Activated CD8-positive, alpha-beta memory T cell treated with anti-CD3 and anti-CD28 coated beads, Interleukin-2, amount 10 ng/mL, durations not matched to agents 7 days and 5 days (primary cell): ENCODE measurements around the gene CLCNKA. TPM values are rescaled to one million over a fixed set of nuclear protein-coding genes. Genes with fewer than 3 reads are reported as not detected.

ENCODE experiments used
- ATAC-seq: fragments of 150-1000 bp; cut with Tn5 transposase; one replicate; pipeline ENCODE4 v1.10.0; 2021; ENCODE audit warnings: moderate library complexity
- CTCF ChIA-PET: fragments of 350-600 bp; sonication (Branson Sonifier 250); formaldehyde crosslinking; loops from one replicate; lab custom pipeline; 2021; ENCODE audit warnings: antibody characterized with exemption; lab: Charles Lee
- DNase-seq: peaks from one replicate; pipeline ENCODE4 v3.0.0-alpha.2; 2020
- H3K27ac Mint-ChIP-seq: one replicate; pipeline ENCODE4 v1.8.0; 2021; ENCODE audit warnings: mild to moderate bottlenecking, mixed read lengths
- H3K27me3 Mint-ChIP-seq: one replicate; pipeline ENCODE4 v1.8.0; 2021; ENCODE audit warnings: mixed read lengths
- H3K36me3 Mint-ChIP-seq: one replicate; pipeline ENCODE4 v1.8.0; 2021; ENCODE audit warnings: mild to moderate bottlenecking, mixed read lengths
- H3K4me1 Mint-ChIP-seq: one replicate; pipeline ENCODE4 v1.8.0; 2021; ENCODE audit warnings: mixed read lengths
- H3K4me3 Mint-ChIP-seq: one replicate; pipeline ENCODE4 v1.8.0; 2021; ENCODE audit warnings: mild to moderate bottlenecking, moderate library complexity, mixed read lengths
- H3K9me3 Mint-ChIP-seq: one replicate; pipeline ENCODE4 v1.8.0; 2022; ENCODE audit warnings: low read depth, mixed read lengths
- total RNA-seq, 2 experiments: library from RNA; stranded (reverse); gene quantifications; one replicate each; pipeline ENCODE4 v1.2.3, GENCODE V29; 2021

CLCNKA gene
- total RNA-seq, 2 experiments from 2014 or later = not detected

DNA sequence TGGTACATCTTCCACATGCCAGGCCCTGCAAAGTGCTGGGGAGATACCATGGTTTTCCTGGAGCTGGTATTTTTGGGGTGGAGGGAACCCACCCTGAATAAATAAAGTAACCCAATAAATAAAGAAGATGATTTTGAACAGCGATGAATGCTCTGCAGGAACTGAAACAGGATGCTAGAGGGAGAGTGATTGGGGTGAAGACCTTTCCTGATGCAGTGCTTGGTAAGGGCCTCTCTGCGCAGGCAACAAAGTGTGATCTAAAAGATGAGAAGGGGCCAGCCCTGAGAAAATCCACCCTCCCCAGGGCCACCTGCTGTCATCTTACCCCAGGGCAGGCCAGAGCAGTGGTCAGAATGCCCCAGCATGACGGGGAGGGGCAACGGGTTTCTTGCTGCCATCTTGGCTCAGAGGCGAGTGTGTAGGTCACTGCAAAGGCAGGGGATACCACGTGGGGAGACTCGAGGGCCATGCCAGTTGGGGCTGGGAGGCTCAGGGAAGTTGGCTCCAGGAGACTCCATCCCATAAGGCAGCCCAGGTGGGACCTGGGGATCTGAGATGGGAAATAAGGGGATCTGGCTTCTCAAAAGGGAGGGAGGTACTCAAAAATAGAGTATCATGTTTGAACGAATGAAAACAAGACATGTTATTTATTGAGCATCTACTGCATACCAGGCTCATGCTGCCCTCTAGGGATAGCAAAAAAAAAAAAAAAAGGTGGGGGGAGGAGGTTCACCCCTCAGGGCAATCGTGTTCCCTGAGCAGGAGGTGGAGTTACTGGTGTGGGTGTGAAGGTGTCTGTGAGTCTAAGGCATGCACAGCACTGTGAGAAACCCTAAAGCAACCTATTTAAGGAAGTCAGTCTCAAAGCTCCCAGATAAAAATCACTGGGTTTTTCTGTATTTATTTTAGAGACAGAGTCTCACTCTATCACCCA, 15.0 kb upstream of the CLCNKA start:
- H3K27ac Mint-ChIP-seq = no peak overlapping the region
- DNase-seq = no peak

DNA sequence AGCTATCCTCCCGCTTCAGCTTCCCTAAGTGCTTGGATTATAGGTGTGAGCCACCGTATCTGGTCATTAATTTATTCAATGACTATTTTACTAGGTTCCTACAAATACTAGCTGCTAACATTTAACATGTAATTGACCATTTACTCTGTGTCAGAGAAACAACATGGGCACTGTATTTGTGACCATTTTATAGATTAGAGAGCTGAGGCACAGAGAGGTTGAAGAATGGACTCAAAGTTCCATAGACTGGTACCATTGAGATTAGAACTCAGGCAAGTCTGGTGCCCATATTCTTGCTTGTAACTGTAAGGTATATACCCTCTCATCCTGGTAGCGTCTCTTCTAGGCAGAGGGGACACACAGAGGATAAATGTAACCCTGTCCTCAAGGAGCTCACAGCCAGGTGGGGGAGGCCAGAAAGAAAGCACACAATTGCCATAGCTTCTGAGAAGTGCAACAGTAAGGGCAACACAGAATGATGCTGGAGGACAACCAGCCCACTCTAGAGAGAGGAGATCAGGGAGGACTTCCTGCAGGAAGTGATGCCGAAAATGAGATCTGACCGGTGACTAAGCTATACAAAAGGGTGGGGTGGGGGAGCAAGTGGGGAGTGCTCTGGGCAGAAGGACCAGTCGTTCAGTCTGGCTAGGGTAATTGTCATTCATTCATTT, 14.0 kb upstream of the CLCNKA start:
- ATAC-seq (no peak), DNase-seq (no peak)
- no peak overlapping the region for H3K27ac Mint-ChIP-seq
- H3K9me3 Mint-ChIP-seq = no peaks in the 10 kb centered on the region
- CTCF ChIA-PET = interaction anchor here (0.7 to 5.5 kb wide), 17 partner anchors 9 to 310 kb away, joined by 3 to 39 read pairs (median 3); partner anchors contain the start of gene FAM131C
- no peak overlapping the region for H3K4me3 Mint-ChIP-seq
- peaks cover 14% of the 10 kb centered on the region for H3K4me1 Mint-ChIP-seq
- H3K27me3 Mint-ChIP-seq = peaks cover 12% of the 10 kb centered on the region
- no peaks in the 10 kb centered on the region for H3K36me3 Mint-ChIP-seq

More for the DNA sequence above, 15.0 kb upstream of the CLCNKA start:
- no peaks in the 10 kb centered on the region for H3K36me3 Mint-ChIP-seq
- peaks cover 8% of the 10 kb centered on the region for H3K27me3 Mint-ChIP-seq
- H3K9me3 Mint-ChIP-seq = no peaks in the 10 kb centered on the region
- ATAC-seq = peak; percentile 66
- H3K4me3 Mint-ChIP-seq = no peak overlapping the region
- CTCF ChIA-PET = interaction anchor here (0.7 to 5.5 kb wide), 12 partner anchors 8 to 309 kb away, joined by 3 to 39 read pairs (median 4); no protein-coding TSS in a partner anchor
- peaks cover 12% of the 10 kb centered on the region for H3K4me1 Mint-ChIP-seq

DNA sequence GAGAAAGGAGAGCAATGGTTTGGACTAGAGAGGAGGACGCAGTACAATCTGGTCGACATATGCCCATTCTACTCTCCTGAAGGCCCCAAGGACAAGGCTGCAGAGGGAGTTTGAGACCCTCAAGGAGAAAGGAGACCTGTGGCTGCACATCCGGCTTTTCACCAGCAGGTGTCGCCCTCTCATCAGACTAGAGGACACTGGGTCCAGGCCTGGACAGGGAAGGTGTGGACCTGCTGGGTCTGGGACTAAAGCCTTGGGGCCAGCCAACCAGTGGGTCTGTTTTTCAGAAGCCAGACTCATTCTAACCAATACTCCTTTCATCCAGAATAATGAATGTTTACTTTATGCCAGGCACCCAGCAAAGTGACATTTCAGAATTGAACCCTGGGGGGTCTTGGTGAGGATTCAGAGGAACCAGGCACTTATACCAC, 12.8 kb upstream of the CLCNKA start:
- no peak overlapping the region for H3K27ac Mint-ChIP-seq
- no peak overlapping the region for H3K4me3 Mint-ChIP-seq
- H3K9me3 Mint-ChIP-seq = no peaks in the 10 kb centered on the region
- H3K4me1 Mint-ChIP-seq = peaks cover 14% of the 10 kb centered on the region
- H3K27me3 Mint-ChIP-seq = peaks cover 13% of the 10 kb centered on the region
- H3K36me3 Mint-ChIP-seq = no peaks in the 10 kb centered on the region
- ATAC-seq = peak; percentile 62
- DNase-seq = peak; percentile 83
- CTCF ChIA-PET = interaction anchor here (0.6 to 5.5 kb wide), 13 partner anchors 9 to 261 kb away, joined by 3 to 39 read pairs (median 3); partner anchors contain the start of gene HSPB7

DNA sequence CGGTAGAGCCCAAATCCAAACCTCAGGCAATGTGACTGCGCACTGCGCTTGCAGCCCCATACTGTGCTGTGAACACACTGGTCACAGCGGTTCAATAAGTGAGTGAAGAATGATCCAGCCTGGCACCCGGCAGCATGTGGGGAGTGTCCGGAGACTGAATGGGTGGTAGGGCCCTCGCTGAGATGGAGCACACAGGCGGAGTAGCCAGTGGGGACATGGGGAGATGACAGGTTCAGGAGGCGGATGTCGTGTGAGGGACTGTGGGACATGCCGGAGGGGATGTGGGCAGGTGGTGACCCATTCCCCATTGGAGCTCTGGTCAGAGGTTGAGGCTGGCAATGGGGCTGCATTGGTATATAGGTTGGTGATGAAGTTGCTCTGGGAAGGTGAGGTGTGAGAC, 12.2 kb upstream of the CLCNKA start:
- Mint-ChIP-seq H3K36me3 (no peaks in the 10 kb centered on the region), H3K27ac (no peak overlapping the region), H3K27me3 (peaks cover 20% of the 10 kb centered on the region), H3K9me3 (no peaks in the 10 kb centered on the region), H3K4me1 (peaks cover 14% of the 10 kb centered on the region), H3K4me3 (no peak overlapping the region)
- ATAC-seq = no peak
- CTCF ChIA-PET = interaction anchor here (0.6 to 5.5 kb wide), 11 partner anchors 9 to 218 kb away, joined by 3 to 39 read pairs (median 4); partner anchors contain the start of gene HSPB7
- DNase-seq = no peak

DNA sequence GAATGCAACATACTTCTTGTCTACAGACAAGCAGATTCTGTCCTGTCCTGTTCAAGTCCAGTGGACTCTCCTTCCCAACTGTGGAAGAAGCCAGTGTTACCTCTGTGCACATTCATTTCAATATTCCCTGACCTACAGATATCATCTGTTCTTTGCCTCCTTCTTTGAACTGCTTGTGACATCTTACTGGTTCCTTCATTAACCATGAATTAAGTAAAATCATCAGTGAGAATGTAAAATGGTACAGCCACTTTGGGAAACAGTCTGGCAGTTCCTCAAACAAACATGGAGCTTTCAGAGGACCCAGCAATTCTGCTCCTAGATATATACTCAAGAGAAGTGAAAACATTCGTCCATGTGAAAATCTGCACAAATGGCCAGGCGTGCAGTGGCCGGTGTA, 11.0 kb upstream of the CLCNKA start:
- Mint-ChIP-seq H3K4me3 (no peak overlapping the region), H3K27ac (no peak overlapping the region), H3K36me3 (no peaks in the 10 kb centered on the region), H3K27me3 (peaks cover 20% of the 10 kb centered on the region), H3K9me3 (no peaks in the 10 kb centered on the region), H3K4me1 (peaks cover 14% of the 10 kb centered on the region)
- ATAC-seq = no peak
- CTCF ChIA-PET = interaction anchor here (1.0 to 5.5 kb wide), 4 partner anchors 45 to 195 kb away, joined by 3 to 39 read pairs (median 5); no protein-coding TSS in a partner anchor
- DNase-seq = no peak

DNA sequence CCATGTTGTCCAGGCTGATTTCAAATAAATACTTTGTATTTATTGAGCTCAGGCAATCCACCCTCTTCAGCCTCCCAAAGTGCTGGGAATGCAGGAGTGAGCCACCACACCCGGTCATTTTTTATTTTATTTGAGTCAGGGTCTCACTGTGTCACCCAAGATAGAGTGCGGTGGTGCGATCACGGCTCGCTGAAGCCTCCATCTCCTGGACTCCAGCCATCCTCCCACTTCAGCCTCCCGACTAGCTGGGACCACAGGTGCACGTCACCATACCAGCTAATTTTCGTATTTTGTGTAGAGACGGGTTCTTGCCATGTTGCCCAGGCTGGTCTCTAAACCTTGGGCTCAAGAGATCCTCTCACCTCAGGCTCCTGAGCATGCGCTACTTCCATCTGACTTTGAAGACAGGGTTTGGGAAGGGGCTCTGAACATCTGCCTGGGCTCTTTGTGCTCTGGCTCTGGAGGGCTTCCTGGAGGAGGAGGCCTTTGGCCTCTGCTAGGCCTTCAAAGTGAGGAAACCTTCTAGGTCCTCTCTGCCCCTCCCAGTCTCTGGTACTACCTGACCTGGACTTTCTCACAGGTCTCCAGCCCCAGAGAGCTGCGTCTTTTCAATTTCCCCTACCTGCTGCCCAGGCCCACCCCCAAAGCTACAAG, 9.8 kb upstream of the CLCNKA start:
- Mint-ChIP-seq H3K4me3 (no peak overlapping the region), H3K9me3 (no peaks in the 10 kb centered on the region), H3K36me3 (no peaks in the 10 kb centered on the region), H3K4me1 (peaks cover 6% of the 10 kb centered on the region), H3K27me3 (peaks cover 20% of the 10 kb centered on the region), H3K27ac (no peak overlapping the region)
- CTCF ChIA-PET = interaction anchor here (1.0 to 2.1 kb wide), 4 partner anchors 56 to 197 kb away, joined by 3 to 6 read pairs (median 4); no protein-coding TSS in a partner anchor
- no peak for ATAC-seq
- no peak for DNase-seq

DNA sequence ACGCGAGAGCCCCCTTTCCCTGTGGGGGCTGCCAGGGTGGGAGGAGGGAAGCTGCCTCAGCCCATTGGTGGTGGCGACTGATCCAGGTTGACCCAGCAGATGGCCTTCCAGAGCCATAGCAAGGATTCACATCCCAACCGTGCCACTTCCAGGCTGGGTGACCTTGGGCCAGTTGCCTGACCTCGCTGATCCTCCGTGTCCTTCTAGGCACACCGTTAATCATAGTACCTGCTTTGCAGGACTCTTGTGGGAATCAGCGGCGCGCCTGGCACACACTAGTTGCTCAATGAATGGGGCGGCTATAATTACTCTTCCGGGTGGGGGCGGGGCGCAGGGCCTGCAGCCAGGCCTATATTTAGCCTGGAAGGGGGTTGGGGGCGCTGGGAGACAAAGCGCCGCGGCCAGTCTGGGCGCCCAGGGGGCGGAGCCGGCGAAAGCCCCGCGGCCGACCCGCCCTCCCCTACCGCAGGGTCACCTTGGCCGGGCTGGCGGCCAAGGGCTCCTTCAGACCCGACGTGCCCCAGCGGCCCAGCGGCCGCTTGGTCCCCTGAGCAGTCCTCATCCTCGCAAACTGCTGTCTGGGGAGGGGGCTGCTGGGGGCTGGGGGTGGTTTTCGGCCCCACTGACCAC, 9.1 kb upstream of the CLCNKA start:
- Mint-ChIP-seq H3K4me1 (peaks cover 4% of the 10 kb centered on the region), H3K36me3 (no peaks in the 10 kb centered on the region), H3K4me3 (no peak overlapping the region), H3K9me3 (no peaks in the 10 kb centered on the region), H3K27ac (no peak overlapping the region), H3K27me3 (peaks cover 20% of the 10 kb centered on the region)
- DNase-seq (peak; percentile 51), ATAC-seq (peak; percentile 52)
- CTCF ChIA-PET = interaction anchor here (1.0 to 1.6 kb wide), 3 partner anchors 56 to 221 kb away, joined by 3 to 4 read pairs (median 3); no protein-coding TSS in a partner anchor

DNA sequence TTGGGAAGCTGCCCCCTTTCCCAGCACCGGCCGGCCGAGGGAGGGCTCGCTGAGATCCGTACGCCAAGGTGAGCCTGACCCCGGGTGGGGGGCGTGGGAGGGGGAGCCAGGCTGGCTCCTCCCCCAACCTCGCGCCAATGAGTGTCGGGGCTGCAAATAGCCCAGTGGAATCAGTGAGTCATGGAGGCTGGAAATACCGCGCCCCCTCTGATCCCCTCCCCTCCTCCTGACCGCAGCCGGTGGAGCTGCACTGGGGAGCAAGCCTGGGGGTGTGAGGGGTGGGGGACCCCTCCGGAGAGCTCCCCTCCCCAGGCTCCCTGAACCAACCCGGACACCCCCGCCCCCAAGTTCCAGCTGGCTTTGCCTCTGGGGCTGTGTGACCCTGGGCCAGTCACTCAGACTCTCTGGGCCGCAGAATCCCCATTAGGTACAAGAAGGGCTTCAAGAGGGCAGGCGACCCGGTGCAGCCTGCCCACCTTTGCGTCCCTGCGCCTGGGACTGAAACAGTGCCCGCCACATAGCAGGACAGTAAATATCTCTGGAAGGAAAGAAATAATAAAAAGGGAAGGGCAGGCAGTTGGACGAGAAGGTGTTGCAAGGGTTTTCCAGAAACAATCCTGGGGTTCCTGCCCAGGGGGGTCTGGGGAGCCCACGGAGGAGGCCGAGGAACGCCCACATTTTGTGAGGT, 8.5 kb upstream of the CLCNKA start:
- Mint-ChIP-seq H3K4me3 (no peak overlapping the region), H3K27ac (no peak overlapping the region), H3K9me3 (no peaks in the 10 kb centered on the region), H3K36me3 (no peaks in the 10 kb centered on the region), H3K4me1 (peaks cover 2% of the 10 kb centered on the region), H3K27me3 (peaks cover 20% of the 10 kb centered on the region)
- ATAC-seq = peak; percentile 49
- CTCF ChIA-PET = interaction anchor here (1.1 to 1.6 kb wide), 2 partner anchors 55 to 222 kb away, joined by 3 read pairs; no protein-coding TSS in a partner anchor
- peak; percentile 50 for DNase-seq

DNA sequence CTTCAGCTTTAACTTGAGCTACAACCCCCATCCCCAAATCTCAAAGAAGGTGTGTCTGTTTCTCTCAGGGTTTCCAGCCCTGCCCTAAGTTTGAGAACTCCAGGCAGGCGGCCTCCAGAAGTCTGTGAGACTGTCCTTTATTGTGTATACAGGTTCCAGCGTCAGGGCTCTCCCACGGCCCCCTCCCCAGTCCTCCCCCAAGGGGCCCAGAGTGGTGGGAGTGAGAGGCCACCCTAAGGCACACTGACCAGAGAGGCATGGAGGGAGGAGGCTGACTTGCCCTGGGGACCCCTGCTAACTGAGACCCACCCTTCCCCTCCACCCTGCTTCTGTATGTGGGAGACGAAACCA, 8.0 kb upstream of the CLCNKA start:
- H3K9me3 Mint-ChIP-seq = no peaks in the 10 kb centered on the region
- H3K4me3 Mint-ChIP-seq = no peak overlapping the region
- H3K4me1 Mint-ChIP-seq = peaks cover 2% of the 10 kb centered on the region
- no peak overlapping the region for H3K27ac Mint-ChIP-seq
- ATAC-seq = no peak
- DNase-seq = no peak
- peaks cover 20% of the 10 kb centered on the region for H3K27me3 Mint-ChIP-seq
- CTCF ChIA-PET = interaction anchor here (1.1 to 1.6 kb wide), 3 partner anchors 55 to 222 kb away, joined by 3 to 4 read pairs (median 3); no protein-coding TSS in a partner anchor
- H3K36me3 Mint-ChIP-seq = no peaks in the 10 kb centered on the region

DNA sequence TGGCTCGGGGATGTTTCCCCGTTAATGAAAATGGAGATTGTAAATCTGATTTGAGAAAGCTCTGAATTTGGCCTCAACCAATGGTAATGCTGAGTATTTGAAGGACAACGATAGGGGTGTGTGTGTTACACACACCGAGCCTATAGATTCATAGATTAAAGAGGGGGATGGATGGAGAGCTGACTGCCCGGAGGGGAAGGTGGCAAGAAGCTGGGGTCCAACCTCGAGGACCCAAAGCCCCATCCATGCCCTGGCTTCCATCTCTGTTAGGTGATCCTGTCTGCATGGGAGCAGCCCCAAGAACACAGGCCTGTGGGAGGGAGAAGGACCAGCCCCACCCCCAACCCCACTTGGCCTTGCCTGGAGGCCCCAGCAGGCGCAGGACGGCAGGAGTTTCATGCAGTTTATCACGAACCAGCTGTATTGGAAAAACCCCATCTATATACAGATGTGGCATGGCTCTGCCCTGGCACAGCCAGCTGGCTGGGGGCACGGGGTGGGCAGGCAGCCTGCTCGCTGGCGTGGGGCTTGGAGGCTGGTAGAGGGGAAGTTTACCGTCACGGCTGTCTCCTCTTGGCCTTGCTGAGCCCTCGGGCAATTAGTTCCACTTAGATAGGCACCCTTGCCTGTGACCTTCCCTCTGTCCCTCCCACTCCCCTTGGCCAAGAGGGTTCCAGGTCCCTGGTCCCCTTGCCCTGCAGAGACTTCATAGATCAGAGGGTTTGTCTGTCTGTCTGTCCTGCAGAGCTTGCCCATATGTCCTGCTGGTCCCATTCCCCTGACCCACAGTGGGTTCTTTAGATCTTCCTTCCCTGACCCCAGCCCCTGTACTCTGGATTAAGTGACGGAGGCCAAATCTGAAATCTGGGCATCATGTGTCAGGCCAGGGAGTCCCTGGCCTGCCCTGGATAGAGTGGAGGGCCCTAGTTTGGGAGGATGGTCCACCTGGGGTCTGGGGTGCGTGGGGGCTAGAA, 7.0 kb upstream of the CLCNKA start:
- peaks cover 20% of the 10 kb centered on the region for H3K27me3 Mint-ChIP-seq
- H3K4me3 Mint-ChIP-seq = no peak overlapping the region
- ATAC-seq (no peak), DNase-seq (no peak)
- H3K9me3 Mint-ChIP-seq = no peaks in the 10 kb centered on the region
- H3K4me1 Mint-ChIP-seq = peaks cover 2% of the 10 kb centered on the region
- no peak overlapping the region for H3K27ac Mint-ChIP-seq
- CTCF ChIA-PET = interaction anchor here (1.2 kb wide), 1 partner anchor 66 kb away, joined by 4 read pairs; no protein-coding TSS in a partner anchor
- H3K36me3 Mint-ChIP-seq = no peaks in the 10 kb centered on the region

DNA sequence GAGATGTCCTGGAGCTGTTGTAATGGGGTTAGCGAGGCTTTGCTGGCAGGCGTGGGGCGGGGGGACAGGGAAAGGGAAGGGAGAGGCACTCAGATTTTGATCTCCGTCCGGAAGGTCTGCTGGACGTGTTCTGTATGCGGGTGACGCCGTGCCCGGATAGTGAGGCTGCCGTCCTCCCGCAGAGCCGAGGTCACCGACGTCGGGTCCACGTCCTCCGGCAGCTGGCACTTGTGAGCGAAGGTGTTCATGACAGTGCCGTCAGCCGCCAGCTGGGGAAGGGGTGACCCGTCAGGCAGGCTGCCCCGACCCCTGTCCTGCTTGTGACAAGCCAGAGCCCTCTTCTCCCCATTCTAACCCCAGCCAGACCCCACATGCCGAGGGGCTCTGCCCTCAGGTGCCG, 6.3 kb upstream of the CLCNKA start:
- ATAC-seq = no peak
- Mint-ChIP-seq H3K4me3 (no peak overlapping the region), H3K27me3 (peaks cover 20% of the 10 kb centered on the region), H3K4me1 (peaks cover 2% of the 10 kb centered on the region), H3K27ac (no peak overlapping the region), H3K36me3 (no peaks in the 10 kb centered on the region), H3K9me3 (no peaks in the 10 kb centered on the region)
- CTCF ChIA-PET = no interaction called here
- no peak for DNase-seq
